WERI-Rb-1 (cell line): ENCODE results near the gene CBARP.

ENCODE experiments used
- DNase-seq: peaks from one replicate; pipeline ENCODE4 v3.0.0-alpha.2; 2020
- H3K27ac ChIP-seq: fragments of 250-450 bp; sonication (Bioruptor Pico); 2 replicates; pipeline ENCODE4 v1.5.1; 2020; ENCODE audit warnings: mild to moderate bottlenecking, moderate library complexity
- H3K27me3 ChIP-seq: fragments of 250-450 bp; sonication (Bioruptor Pico); 2 replicates; pipeline ENCODE4 v1.5.1; 2021; ENCODE audit warnings: mild to moderate bottlenecking, low read depth, moderate library complexity; ENCODE audit not compliant: insufficient read depth, severe bottlenecking
- H3K36me3 ChIP-seq: fragments of 250-450 bp; sonication (Bioruptor Pico); 2 replicates; pipeline ENCODE4 v1.5.1; 2020; ENCODE audit warnings: mild to moderate bottlenecking, moderate library complexity
- H3K4me3 ChIP-seq: 2 replicates; pipeline ENCODE4 v1.5.1; 2011; ENCODE audit warnings: low read depth, mild to moderate bottlenecking, control low read depth, low read length
- H3K9me3 ChIP-seq: fragments of 250-450 bp; sonication (Bioruptor Pico); 2 replicates; pipeline ENCODE4 v1.5.1; 2021; ENCODE audit warnings: mild to moderate bottlenecking, moderate library complexity; ENCODE audit not compliant: severe bottlenecking
- CTCF ChIP-seq: IDR thresholded peaks from 2 replicates; pipeline ENCODE4 v1.5.1; 2011; ENCODE audit warnings: low read depth, mild to moderate bottlenecking, control low read depth, inconsistent platforms, low read length

Gene CBARP

GRCh38 chr19:1224847-1225246, 13.0 kb downstream of the CBARP start:
- H3K4me3 ChIP-seq: no peak overlapping the region
- no peaks in the 10 kb centered on the region for H3K27me3 ChIP-seq
- H3K27ac ChIP-seq: no peak overlapping the region
- H3K9me3 ChIP-seq: no peaks in the 10 kb centered on the region
- peaks cover 74% of the 10 kb centered on the region for H3K36me3 ChIP-seq
- no peak for TF ChIP-seq CTCF
- DNase-seq: no peak

- Histone ChIP-seq H3K9me3 (no peaks in the 10 kb centered on the region), H3K4me3 (no peak overlapping the region), H3K27ac (no peak overlapping the region), H3K36me3 (peaks cover 74% of the 10 kb centered on the region), H3K27me3 (no peaks in the 10 kb centered on the region)
- TF ChIP-seq CTCF: no peak
- no peak for DNase-seq
These were observed 13.6 kb downstream of the CBARP start for GRCh38 chr19:1224047-1224825.

- H3K27ac ChIP-seq: peak overlapping the region; percentile 52
- H3K27me3 ChIP-seq: no peaks in the 10 kb centered on the region
- H3K4me3 ChIP-seq: no peak overlapping the region
- H3K9me3 ChIP-seq: no peaks in the 10 kb centered on the region
- peak; percentile 79 for DNase-seq
- H3K36me3 ChIP-seq: peaks cover 79% of the 10 kb centered on the region
- peak; percentile 96 for TF ChIP-seq CTCF
These were observed 14.6 kb downstream of the CBARP start for GRCh38 chr19:1223018-1223855.

GRCh38 chr19:1222394-1222793, 15.4 kb downstream of the CBARP start:
- Histone ChIP-seq H3K27me3 (no peaks in the 10 kb centered on the region), H3K4me3 (no peak overlapping the region), H3K9me3 (no peaks in the 10 kb centered on the region), H3K27ac (peak overlapping the region; percentile 52), H3K36me3 (peaks cover 73% of the 10 kb centered on the region)
- TF ChIP-seq CTCF: peak; percentile 43
- peak; percentile 46 for DNase-seq

- no peak for TF ChIP-seq CTCF
- H3K27me3 ChIP-seq: no peaks in the 10 kb centered on the region
- no peaks in the 10 kb centered on the region for H3K9me3 ChIP-seq
- H3K36me3 ChIP-seq: peaks cover 68% of the 10 kb centered on the region
- no peak overlapping the region for H3K4me3 ChIP-seq
- no peak for DNase-seq
- H3K27ac ChIP-seq: peak overlapping the region; percentile 52
These were observed 15.9 kb downstream of the CBARP start for GRCh38 chr19:1221904-1222255.
